Stimulated activated CD4-positive, alpha-beta T cell treated with anti-CD3 and anti-CD28 coated beads, Interleukin-4, amount 100 ng/mL, for 24 hours (primary cell): Measurements from ENCODE around the gene OR5H15.
"Not testable (repeated sequence)": the region's sequence is repeated elsewhere in the genome, so short reads cannot be mapped to it uniquely, and the experiment has no call there.

Experiments used
- DNase-seq: peaks from one replicate; pipeline ENCODE4 v3.0.0-alpha.2; 2020

Gene OR5H15

GRCh38 chr3:98166396-98166795 lies at the start of gene OR5H15:
Gene OR5H15 (plus strand): TSS chr3:98166696. CDS start chr3:98168700, 2,004 bp downstream.
- DNase-seq, result no peak

DNA sequence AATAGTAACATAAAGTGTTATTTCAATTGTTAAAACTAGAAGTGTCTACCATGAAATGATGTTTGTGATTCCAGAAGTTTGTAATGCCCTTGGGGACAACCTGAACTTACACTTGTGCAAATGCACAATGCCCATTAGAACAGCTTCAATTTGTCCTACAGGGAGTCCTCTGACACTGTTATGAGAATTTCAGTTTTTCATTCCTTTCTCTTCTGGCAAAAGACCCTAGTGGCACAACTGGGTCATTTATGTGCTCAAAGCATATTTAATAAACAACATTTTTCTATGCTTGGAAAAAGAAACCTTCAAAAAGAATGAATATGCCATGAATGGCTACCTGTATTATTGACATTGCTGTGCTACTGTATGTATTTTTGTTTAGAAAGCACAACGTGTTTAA lies 36.1 kb upstream of the OR5H15 start, which contains the start of gene OR5H1:
Gene OR5H1, plus strand, starts transcription at position 301 of the 400 bp plus-strand sequence. CDS start 1,977 bp downstream, outside the sequence.
- DNase-seq, result no peak

- no peak for DNase-seq
These were observed 29.9 kb upstream of the OR5H15 start for GRCh38 chr3:98136631-98137030.

DNA sequence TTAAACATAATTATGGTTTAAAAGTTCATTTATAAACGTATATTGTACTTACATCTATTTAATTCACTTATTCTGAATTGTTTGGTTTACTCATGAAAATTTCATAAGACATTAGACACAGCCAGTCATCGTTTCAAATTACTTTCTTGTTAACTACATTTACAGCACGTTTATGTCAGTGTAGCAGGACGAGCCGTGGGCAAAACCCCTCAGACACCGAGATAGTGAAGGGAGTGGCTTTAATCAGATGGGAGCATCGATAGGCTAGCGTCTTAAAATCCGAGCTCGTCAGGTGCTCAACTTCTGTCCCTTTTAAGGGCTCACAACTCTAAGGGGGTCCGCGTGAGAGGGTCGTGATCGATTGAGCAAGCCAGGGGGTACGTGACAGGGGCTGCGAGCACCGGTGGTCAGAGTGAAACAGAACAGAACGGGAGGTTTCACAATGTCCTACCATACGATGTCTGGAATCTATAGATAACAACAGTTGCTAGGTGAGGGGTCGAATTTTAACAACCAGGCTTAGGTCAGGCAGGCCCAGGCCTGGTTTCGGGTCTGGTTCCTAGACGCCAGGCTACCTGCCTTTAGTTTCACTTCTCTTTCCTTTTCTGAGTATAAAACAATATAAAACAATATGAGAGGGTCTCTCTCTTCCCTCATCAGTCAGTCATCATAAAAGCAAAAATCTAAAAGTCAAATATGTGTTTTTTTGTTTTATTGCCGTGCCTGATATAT lies 28.5 kb upstream of the OR5H15 start:
- DNase-seq, result not testable (repeated sequence)

- DNase-seq, result no peak
These were observed 26.0 kb upstream of the OR5H15 start for GRCh38 chr3:98140531-98140930.

DNA sequence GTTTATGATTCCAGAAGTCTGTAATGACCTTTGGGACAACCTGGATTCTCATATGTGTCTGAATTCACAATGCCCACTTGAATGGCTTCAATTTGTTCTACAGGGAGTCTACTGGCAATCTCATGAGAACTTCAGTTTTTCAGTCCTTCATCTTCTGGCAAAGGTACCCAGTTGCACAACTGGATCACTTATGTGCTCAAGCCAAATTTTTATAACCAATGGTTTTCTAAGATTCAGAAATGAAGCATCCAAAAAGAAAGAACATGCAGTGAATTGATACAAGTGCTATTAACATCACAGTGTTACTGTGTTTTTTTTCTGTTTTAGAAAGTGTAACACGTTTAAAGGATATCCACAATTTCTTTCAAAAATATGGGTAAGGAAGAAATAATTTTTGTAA lies 19.3 kb upstream of the OR5H15 start, which contains the start of gene OR5H14:
Gene OR5H14, plus strand, starts transcription at position 301 of the 400 bp plus-strand sequence. CDS start 1,907 bp downstream, outside the sequence.
- DNase-seq, result no peak

GRCh38 chr3:98148751-98149150 lies 17.7 kb upstream of the OR5H15 start:
- DNase-seq, result no peak

DNA sequence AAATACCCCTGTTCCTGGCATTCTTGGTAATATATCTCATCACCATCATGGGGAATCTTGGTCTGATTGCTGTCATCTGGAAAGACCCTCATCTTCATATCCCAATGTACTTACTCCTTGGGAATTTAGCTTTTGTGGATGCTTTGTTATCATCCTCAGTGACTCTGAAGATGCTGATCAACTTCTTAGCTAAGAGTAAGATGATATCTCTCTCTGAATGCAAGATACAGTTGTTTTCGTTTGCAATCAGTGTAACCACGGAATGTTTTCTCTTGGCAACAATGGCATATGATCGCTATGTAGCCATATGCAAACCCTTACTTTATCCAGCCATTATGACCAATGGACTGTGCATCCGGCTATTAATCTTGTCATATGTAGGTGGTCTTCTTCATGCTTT lies 17.0 kb upstream of the OR5H15 start:
- DNase-seq, result not testable (repeated sequence)

GRCh38 chr3:98151241-98151640 lies 15.3 kb upstream of the OR5H15 start:
- no peak for DNase-seq

- no peak for DNase-seq
These were observed 4.6 kb downstream of the OR5H15 start for GRCh38 chr3:98171071-98171470.

DNA sequence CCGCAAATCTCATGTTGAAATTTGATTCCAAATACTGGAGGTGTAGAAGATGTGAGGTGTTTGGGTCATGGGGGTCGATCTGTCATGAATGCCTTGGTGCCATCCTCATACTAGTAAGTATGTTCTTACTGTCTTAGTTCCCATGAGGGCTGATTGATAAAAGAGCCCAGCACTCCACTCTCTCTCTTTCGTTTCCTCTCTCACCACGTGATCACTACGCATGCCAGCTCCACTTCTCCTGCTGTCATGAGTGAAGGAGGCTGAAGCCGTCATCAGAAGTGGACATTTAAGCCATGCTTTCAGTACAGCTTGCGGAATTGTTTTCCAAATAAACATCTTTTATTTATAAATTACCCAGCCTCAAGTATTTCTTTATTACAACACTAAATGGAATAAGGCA lies 6.1 kb downstream of the OR5H15 start:
- DNase-seq, result no peak

- no peak for DNase-seq
These were observed 13.9 kb downstream of the OR5H15 start for GRCh38 chr3:98180319-98180890.

DNA sequence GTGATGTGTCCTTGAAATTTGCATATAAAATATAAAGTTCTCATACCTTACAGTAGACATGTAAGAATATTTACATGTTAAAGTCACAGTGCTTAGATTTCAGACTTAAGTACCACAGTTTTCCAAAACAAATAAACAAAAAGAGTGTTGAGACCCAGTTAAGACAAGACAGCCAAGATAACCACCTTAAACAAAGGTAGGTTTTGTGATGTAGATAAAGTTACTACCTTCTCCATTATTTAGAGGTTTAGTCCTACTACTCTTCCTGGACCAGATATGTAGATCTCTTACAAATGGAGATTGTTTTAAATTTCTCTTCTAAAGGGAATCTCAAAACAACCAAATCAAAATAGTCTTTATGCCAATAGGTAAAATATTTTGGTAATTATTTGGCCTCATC lies 15.7 kb downstream of the OR5H15 start:
- DNase-seq, result no peak

- DNase-seq, result no peak
These were observed 18.7 kb downstream of the OR5H15 start for GRCh38 chr3:98185180-98185579.

GRCh38 chr3:98188545-98188944 lies 22.0 kb downstream of the OR5H15 start:
- DNase-seq, result no peak

- not testable (repeated sequence) for DNase-seq
These were observed 24.4 kb downstream of the OR5H15 start for GRCh38 chr3:98190911-98191310.

DNA sequence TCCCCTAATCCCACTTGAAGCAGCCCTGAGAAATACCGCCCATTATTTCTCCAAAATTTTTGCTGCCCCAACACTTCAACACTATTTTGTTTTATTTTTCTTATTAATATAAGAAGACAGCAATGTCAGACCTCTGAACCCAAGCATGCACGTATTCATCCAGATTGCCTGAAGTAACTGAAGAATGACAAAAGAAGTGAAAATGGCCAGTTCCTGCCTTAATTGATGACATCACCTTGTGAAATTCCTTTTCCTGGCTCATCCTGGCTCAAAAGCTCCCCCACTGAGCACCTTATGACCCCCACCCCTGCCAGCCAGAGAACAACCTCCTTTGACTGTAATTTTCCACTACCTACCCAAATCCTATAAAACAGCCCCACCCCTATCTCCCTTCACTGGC lies 29.8 kb downstream of the OR5H15 start:
- not testable (repeated sequence) for DNase-seq

GRCh38 chr3:98199020-98199419 lies 32.5 kb downstream of the OR5H15 start:
- no peak for DNase-seq

DNA sequence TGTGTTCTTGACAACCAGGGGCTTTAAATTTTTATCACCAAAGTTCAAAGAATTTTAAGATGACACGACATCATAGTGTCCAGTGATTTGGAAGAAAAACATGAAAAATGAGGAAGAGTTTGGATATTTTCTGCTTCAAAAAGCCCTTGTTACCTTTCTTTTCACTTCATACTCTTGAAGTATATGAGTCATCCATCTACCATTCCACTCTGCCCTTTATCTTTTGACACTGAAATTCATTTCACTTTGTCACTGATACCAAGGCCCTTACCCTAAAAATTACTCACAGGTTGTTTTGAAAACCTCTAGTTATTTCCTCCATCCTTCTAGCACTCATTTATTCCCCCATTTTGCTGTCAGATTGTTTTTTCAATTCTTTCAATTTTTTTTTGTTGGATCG lies 42.7 kb downstream of the OR5H15 start:
- no peak for DNase-seq

- DNase-seq, result no peak
These were observed 46.8 kb downstream of the OR5H15 start for GRCh38 chr3:98213276-98213675.

- no peak for DNase-seq
These were observed 48.6 kb downstream of the OR5H15 start for GRCh38 chr3:98215051-98215450.
